ENCODE results near the gene STAT5A.
"Not testable (repeated sequence)": the region's sequence is repeated elsewhere in the genome, so short reads cannot be mapped to it uniquely, and the experiment has no call there.

Gene STAT5A

DNA sequence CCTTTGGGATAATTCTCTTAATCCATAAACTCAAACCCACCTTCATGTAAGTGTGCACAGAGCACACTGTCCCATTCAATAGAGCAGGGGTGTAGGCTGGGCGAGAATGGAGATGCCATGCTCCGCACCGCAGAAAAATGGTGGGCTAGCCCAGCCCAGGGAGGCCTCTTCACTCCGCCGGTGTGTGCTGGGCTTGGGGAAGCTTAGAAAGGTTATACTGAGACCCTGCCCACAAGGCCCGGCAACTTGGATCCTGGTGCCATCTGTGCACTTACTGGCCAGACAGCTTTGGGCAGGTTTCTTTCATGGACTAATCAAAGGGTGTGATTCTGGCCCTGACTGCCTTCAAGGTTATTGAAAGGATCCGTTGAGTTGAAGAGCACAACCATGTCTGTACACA lies 3.7 kb upstream of the STAT5A start:
- H3K4me1 ChIP-seq = peaks cover 2% of the 10 kb centered on the region; the same call in 1 of the 2 replicates
- in situ Hi-C loops (cut with MboI; ENCODE audit: low sequenced_read_pairs) = no loop called here
- H3K4me3 ChIP-seq = no peak overlapping the region
- peaks cover 8% of the 10 kb centered on the region for H3K27me3 ChIP-seq (ENCODE audit: low read depth)
- peak in 1 of 2 experiments; percentile 4 for DNase-seq (ENCODE audit: low spot score in 2 of 2)
- no peaks in the 10 kb centered on the region for H3K36me3 ChIP-seq (replicated peaks)
- H3K9me3 ChIP-seq = no peaks in the 10 kb centered on the region

- H3K4me1 ChIP-seq = peaks cover 2% of the 10 kb centered on the region; the same call in 1 of the 2 replicates
- peaks cover 8% of the 10 kb centered on the region for H3K27me3 ChIP-seq (ENCODE audit: low read depth)
- peak in 1 of 2 experiments; percentile 3 for DNase-seq (ENCODE audit: low spot score in 2 of 2)
- no peak overlapping the region for H3K4me3 ChIP-seq
- H3K9me3 ChIP-seq = no peaks in the 10 kb centered on the region
- no peaks in the 10 kb centered on the region for H3K36me3 ChIP-seq (replicated peaks)
- in situ Hi-C loops (cut with MboI; ENCODE audit: low sequenced_read_pairs) = no loop called here
These were observed 2.8 kb upstream of the STAT5A start for GRCh38 chr17:42285346-42286050.

DNA sequence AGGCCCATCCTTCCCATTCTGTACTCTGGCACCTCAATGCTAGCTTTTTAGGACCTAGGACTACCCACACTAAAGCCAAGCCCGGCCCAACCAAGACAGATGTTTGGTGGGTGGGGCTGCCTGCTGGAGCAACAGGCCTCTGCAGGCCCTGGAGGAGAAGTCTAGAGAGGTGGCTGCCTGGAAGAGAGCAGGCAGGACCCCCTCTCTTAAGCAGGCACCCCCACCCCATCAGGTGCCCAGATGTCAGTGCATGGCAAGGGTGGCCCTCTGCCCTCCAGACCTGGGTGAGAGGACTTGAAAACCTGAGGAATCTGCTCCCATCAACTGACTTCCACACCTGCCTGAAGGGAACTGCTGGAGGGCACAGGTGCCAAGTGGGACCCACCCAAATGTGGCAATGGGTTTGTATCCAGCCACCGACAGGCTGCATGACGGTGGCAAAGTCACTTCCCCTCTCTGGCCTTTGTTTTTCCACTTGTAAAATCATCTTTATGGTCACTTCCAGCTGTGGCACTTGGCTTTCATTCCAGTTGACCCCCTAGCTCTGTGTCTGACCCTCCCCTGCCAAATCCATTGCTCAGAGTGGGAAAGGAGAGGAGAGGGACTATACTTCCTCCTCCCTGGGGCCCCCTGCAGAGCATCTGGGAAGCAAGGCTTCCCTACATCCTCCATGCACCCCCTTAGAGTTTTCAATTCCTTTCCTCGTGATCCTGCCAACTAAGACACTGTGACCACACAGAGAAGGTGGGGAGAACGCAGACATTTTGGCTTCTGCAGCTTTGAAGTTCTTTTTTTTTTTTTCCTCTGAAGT lies 1.7 kb upstream of the STAT5A start:
- no peak overlapping the region for H3K4me3 ChIP-seq
- DNase-seq (ENCODE audit: low spot score in 2 of 2) = peak in 1 of 2 experiments; percentile 6
- in situ Hi-C loops (cut with MboI; ENCODE audit: low sequenced_read_pairs) = no loop called here

GRCh38 chr17:42287305-42287976 lies 857 bp upstream of the STAT5A start:
- H3K4me1 ChIP-seq = peaks cover 2% of the 10 kb centered on the region; the same call in 1 of the 2 replicates
- H3K4me3 ChIP-seq = no peak overlapping the region

More for the DNA sequence above, 1.7 kb upstream of the STAT5A start:
- H3K27me3 ChIP-seq (ENCODE audit: low read depth) = peaks cover 8% of the 10 kb centered on the region
- no peaks in the 10 kb centered on the region for H3K9me3 ChIP-seq
- H3K36me3 ChIP-seq (replicated peaks) = no peaks in the 10 kb centered on the region
- H3K4me1 ChIP-seq = peaks cover 2% of the 10 kb centered on the region; the same call in 1 of the 2 replicates

GRCh38 chr17:42288803-42289610 lies 709 bp downstream of the STAT5A start:
- in situ Hi-C loops (cut with MboI; ENCODE audit: low sequenced_read_pairs) = no loop called here
- Histone ChIP-seq H3K36me3 (replicated peaks) (no peaks in the 10 kb centered on the region), H3K27me3 (ENCODE audit: low read depth) (peaks cover 8% of the 10 kb centered on the region), H3K9me3 (no peaks in the 10 kb centered on the region), H3K4me1 (peaks cover 2% of the 10 kb centered on the region; the same call in 1 of the 2 replicates), H3K4me3 (peak overlapping the region; percentile 18)
- DNase-seq (ENCODE audit: low spot score in 2 of 2) = no peak

More at GRCh38 chr17:42287305-42287976, 857 bp upstream of the STAT5A start:
- Histone ChIP-seq H3K27me3 (ENCODE audit: low read depth) (peaks cover 8% of the 10 kb centered on the region), H3K36me3 (replicated peaks) (no peaks in the 10 kb centered on the region), H3K9me3 (no peaks in the 10 kb centered on the region)
- no peak for DNase-seq (ENCODE audit: low spot score in 2 of 2)
- in situ Hi-C loops (cut with MboI; ENCODE audit: low sequenced_read_pairs) = no loop called here

DNA sequence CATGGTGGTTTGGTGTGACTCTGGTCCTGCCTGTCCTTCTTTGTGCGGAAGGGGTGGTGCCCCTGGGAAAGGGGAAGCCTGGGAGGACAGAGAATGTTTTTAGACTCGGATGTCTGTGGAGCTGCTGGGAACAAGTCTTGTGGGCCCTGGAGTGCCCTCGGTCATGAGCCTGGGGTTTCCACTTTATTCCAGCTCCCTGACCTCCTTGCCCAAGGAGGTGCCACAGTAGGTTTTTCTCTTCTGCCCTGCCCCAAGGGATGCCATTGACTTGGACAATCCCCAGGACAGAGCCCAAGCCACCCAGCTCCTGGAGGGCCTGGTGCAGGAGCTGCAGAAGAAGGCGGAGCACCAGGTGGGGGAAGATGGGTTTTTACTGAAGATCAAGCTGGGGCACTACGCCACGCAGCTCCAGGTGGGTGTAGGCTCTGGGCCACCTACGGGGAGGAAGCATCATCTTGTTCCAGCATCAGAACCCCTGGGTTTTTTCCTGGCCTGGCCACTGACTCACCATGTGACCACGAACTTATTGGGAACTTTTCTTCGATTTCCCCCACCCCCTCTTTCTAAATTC lies 1.4 kb downstream of the STAT5A start:
- no peaks in the 10 kb centered on the region for H3K36me3 ChIP-seq (replicated peaks)
- in situ Hi-C loops (cut with MboI; ENCODE audit: low sequenced_read_pairs) = no loop called here
- peaks cover 2% of the 10 kb centered on the region; the same call in 1 of the 2 replicates for H3K4me1 ChIP-seq
- no peak overlapping the region for H3K4me3 ChIP-seq
- DNase-seq (ENCODE audit: low spot score in 2 of 2) = no peak
- H3K27me3 ChIP-seq (ENCODE audit: low read depth) = peaks cover 8% of the 10 kb centered on the region
- H3K9me3 ChIP-seq = no peaks in the 10 kb centered on the region

DNA sequence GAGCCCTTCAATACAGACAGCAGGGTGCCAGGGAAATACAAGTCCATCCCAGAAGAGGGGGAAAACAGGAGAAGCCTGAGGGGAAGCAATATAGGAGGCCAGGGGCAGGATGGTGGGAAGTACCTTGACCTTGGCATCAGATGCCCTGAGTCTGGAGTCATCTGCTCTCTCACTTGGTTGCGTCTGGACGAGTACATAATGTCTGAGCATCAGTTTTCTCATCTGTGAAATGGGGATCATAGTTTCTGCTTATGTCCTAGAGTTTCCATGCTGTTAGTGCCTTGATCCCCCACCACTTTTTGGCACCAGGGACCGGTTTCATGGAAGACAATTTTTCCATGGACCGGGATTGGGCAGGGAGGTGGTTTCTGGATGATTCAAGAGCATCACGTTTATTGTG lies 2.3 kb downstream of the STAT5A start:
- Histone ChIP-seq H3K4me1 (peaks cover 2% of the 10 kb centered on the region; the same call in 1 of the 2 replicates), H3K9me3 (no peaks in the 10 kb centered on the region), H3K36me3 (replicated peaks) (no peaks in the 10 kb centered on the region), H3K4me3 (no peak overlapping the region), H3K27me3 (ENCODE audit: low read depth) (peaks cover 8% of the 10 kb centered on the region)
- no peak for DNase-seq (ENCODE audit: low spot score in 2 of 2)
- in situ Hi-C loops (cut with MboI; ENCODE audit: low sequenced_read_pairs) = no loop called here

GRCh38 chr17:42291129-42291528 lies 2.8 kb downstream of the STAT5A start:
- no peaks in the 10 kb centered on the region for H3K36me3 ChIP-seq (replicated peaks)
- DNase-seq (ENCODE audit: low spot score in 2 of 2) = no peak
- H3K9me3 ChIP-seq = no peaks in the 10 kb centered on the region
- peaks cover 8% of the 10 kb centered on the region for H3K27me3 ChIP-seq (ENCODE audit: low read depth)
- in situ Hi-C loops (cut with MboI; ENCODE audit: low sequenced_read_pairs) = no loop called here
- no peak overlapping the region for H3K4me3 ChIP-seq
- H3K4me1 ChIP-seq = peaks cover 2% of the 10 kb centered on the region; the same call in 1 of the 2 replicates

GRCh38 chr17:42294469-42295398 lies 6.4 kb downstream of the STAT5A start:
- Histone ChIP-seq H3K4me3 (no peak overlapping the region), H3K4me1 (no peaks in the 10 kb centered on the region), H3K27me3 (ENCODE audit: low read depth) (no peaks in the 10 kb centered on the region), H3K9me3 (no peaks in the 10 kb centered on the region), H3K36me3 (replicated peaks) (no peaks in the 10 kb centered on the region)
- DNase-seq (ENCODE audit: low spot score in 2 of 2) = no peak
- in situ Hi-C loops (cut with MboI; ENCODE audit: low sequenced_read_pairs) = no loop called here

DNA sequence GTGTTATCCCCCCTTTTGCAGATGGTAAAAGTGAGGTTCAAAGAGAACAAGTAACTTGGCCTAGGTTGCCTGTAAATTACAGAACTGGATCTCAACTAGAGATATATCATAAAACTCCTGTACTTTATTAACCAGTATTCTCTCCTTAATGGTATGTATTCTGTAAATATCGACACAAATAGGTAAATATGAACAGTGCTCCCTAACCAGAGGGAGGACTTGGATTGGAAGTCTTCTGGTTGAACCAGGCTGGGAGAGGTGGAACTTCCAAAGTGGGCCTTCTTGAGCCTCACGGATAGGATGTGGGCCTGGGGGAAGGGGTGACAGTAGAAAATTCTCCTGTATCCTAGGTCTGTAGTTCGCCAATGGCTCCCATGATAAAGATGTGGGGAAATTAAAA lies 7.7 kb downstream of the STAT5A start:
- H3K27me3 ChIP-seq (ENCODE audit: low read depth) = no peaks in the 10 kb centered on the region
- H3K36me3 ChIP-seq (replicated peaks) = no peaks in the 10 kb centered on the region
- H3K4me3 ChIP-seq = no peak overlapping the region
- DNase-seq (ENCODE audit: low spot score in 2 of 2) = no peak
- no peaks in the 10 kb centered on the region for H3K9me3 ChIP-seq
- in situ Hi-C loops (cut with MboI; ENCODE audit: low sequenced_read_pairs) = no loop called here
- H3K4me1 ChIP-seq = no peaks in the 10 kb centered on the region

DNA sequence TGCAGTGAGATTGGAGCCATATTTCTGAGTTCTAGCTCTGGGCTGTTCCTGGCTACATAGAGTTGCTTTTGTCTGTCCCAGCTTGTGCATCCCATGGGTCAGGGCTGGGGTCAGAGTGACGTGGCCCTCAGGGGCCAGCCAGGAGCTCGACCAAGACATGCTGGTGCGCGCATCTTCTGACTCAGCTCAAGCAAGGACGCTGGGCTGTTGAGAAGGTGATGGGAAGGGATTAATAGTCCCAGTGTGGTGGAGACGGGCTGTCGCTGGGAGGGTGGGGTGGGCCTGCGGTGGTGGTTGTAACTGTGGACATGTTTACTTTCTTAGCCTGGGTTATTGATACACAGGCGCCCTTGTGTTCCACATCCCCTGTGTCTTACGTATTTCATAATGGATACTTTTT lies 9.5 kb downstream of the STAT5A start:
- DNase-seq (ENCODE audit: low spot score in 2 of 2); H3K4me3 ChIP-seq; H3K27me3 ChIP-seq (ENCODE audit: low read depth); H3K36me3 ChIP-seq (replicated peaks); in situ Hi-C loops (cut with MboI; ENCODE audit: low sequenced_read_pairs); H3K9me3 ChIP-seq; H3K4me1 ChIP-seq: not testable (repeated sequence)

GRCh38 chr17:42299361-42299760 lies 11.1 kb downstream of the STAT5A start:
- in situ Hi-C loops (cut with MboI; ENCODE audit: low sequenced_read_pairs); H3K9me3 ChIP-seq; H3K4me3 ChIP-seq; H3K27me3 ChIP-seq (ENCODE audit: low read depth); H3K36me3 ChIP-seq (replicated peaks); H3K4me1 ChIP-seq; DNase-seq (ENCODE audit: low spot score in 2 of 2): not testable (repeated sequence)

Data from HAP-1 (cell line).